ENCODE measurements around the gene HACL1.
"Not testable (repeated sequence)": the region's sequence is repeated elsewhere in the genome, so short reads cannot be mapped to it uniquely, and the experiment has no call there.

HACL1 gene

GRCh38 chr3:15623535-15624440 lies 22.4 kb upstream of the HACL1 start:
- no peak overlapping the region for H3K27ac Mint-ChIP-seq
- peaks cover 41% of the 10 kb centered on the region for H3K9me3 Mint-ChIP-seq
- peaks cover 50% of the 10 kb centered on the region for H3K36me3 Mint-ChIP-seq (ENCODE audit: low read depth)
- no peaks in the 10 kb centered on the region for H3K27me3 Mint-ChIP-seq (ENCODE audit: low read depth)
- no peak for TF ChIP-seq CTCF (IDR thresholded peaks at IDR 0.05; ENCODE audit: unreplicated experiment in 3 of 3)
- H3K4me1 Mint-ChIP-seq: no peaks in the 10 kb centered on the region
- no peak overlapping the region for H3K4me3 Mint-ChIP-seq

DNA sequence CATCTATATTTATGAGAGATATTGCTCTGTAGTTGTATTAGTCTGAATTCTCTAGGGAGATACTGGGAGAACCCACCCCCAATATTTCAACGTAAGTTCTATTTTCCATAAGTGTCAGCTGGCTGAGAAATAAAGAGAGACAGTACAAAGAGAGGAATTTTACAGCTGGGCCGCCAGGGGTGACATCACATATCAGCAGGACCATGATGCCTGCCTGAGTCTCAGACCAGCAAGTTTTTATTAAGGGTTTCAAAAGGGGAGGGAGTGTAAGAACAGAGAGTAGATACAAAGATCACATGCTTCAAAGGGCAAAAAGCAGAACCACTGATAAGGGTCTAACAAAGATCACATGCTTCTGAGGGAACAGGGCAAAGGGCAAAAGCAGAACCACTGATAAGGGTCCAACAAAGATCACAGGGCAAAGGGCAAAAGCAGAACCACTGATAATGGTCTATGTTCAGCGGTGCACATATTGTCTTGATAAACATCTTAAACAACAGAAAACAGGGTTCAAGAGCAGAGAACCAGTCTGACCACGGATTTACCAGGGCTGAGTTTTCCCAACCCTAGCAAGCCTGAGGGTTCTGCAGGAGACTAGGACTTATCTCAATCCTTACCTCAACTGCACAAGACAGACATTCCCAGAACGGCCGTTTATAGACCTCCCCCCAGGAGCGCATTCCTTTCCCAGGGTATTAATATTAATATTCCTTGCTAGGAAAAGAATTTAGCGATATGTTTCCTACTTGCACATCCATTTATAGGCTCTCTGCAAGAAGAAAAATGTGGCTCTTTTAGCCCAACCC lies 18.5 kb upstream of the HACL1 start:
- H3K4me3 Mint-ChIP-seq; H3K27me3 Mint-ChIP-seq (ENCODE audit: low read depth); H3K4me1 Mint-ChIP-seq; H3K27ac Mint-ChIP-seq: not testable (repeated sequence)
- H3K9me3 Mint-ChIP-seq: peaks cover 41% of the 10 kb centered on the region
- H3K36me3 Mint-ChIP-seq (ENCODE audit: low read depth): peaks cover 50% of the 10 kb centered on the region

GRCh38 chr3:15616053-15616452 lies 14.7 kb upstream of the HACL1 start:
- Mint-ChIP-seq H3K4me3 (no peak overlapping the region), H3K27ac (no peak overlapping the region), H3K9me3 (peaks cover 18% of the 10 kb centered on the region), H3K27me3 (ENCODE audit: low read depth) (no peaks in the 10 kb centered on the region), H3K4me1 (no peaks in the 10 kb centered on the region), H3K36me3 (ENCODE audit: low read depth) (peaks cover 23% of the 10 kb centered on the region)
- TF ChIP-seq CTCF (IDR thresholded peaks at IDR 0.05; ENCODE audit: unreplicated experiment in 3 of 3): no peak

DNA sequence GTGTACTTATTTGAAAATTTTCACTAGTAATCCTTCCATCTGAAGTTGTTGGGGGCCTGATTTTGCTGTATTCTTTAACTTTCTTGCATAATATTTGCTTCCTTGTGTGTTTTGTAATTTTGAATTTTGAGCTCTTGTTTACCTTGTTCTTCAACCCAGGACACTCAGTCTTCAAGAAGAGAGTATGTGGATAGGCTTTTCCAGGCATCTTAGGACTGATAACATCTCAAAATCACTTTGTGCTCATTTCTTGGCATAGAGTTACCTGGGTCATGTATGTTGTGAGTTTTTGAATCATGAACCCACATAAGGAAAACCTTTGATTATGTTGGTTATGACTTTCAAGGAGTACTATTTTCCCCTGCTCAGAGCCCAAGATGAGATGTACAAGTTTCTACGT lies 13.6 kb upstream of the HACL1 start:
- peaks cover 10% of the 10 kb centered on the region for H3K9me3 Mint-ChIP-seq
- no peak overlapping the region for H3K27ac Mint-ChIP-seq
- TF ChIP-seq CTCF (IDR thresholded peaks at IDR 0.05; ENCODE audit: unreplicated experiment in 3 of 3): no peak
- no peaks in the 10 kb centered on the region for H3K4me1 Mint-ChIP-seq
- H3K36me3 Mint-ChIP-seq (ENCODE audit: low read depth): peaks cover 12% of the 10 kb centered on the region
- H3K4me3 Mint-ChIP-seq: no peak overlapping the region
- no peaks in the 10 kb centered on the region for H3K27me3 Mint-ChIP-seq (ENCODE audit: low read depth)

- no peak overlapping the region for H3K4me3 Mint-ChIP-seq
- H3K27ac Mint-ChIP-seq: no peak overlapping the region
- H3K27me3 Mint-ChIP-seq (ENCODE audit: low read depth): no peaks in the 10 kb centered on the region
- no peak for TF ChIP-seq CTCF (IDR thresholded peaks at IDR 0.05; ENCODE audit: unreplicated experiment in 3 of 3)
- peaks cover 6% of the 10 kb centered on the region for H3K4me1 Mint-ChIP-seq
- no peaks in the 10 kb centered on the region for H3K9me3 Mint-ChIP-seq
- H3K36me3 Mint-ChIP-seq (ENCODE audit: low read depth): no peaks in the 10 kb centered on the region
These were observed 10.6 kb upstream of the HACL1 start for GRCh38 chr3:15612001-15612400.

DNA sequence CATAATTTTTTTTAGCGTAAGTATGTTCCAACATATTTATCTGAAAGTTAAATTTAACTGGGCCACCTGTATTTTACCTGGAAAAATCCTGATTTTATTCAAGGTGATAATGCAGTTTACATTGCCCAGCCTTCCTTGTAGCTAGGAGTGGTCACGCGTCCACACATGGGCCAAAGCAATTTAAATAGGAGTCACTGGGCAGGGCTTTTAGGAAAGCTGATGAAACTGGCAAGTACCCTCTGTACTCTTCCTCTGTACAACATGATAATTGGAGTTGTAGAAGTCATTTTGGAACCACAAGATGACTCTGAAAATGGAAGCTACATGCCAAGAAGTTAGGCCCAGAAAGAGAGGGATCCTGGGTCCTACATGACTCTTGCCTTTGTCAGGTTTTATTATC lies 9.6 kb upstream of the HACL1 start:
- Mint-ChIP-seq H3K27ac (no peak overlapping the region), H3K4me3 (no peak overlapping the region), H3K36me3 (ENCODE audit: low read depth) (peaks cover 2% of the 10 kb centered on the region), H3K27me3 (ENCODE audit: low read depth) (no peaks in the 10 kb centered on the region), H3K4me1 (peaks cover 11% of the 10 kb centered on the region), H3K9me3 (no peaks in the 10 kb centered on the region)
- no peak for TF ChIP-seq CTCF (IDR thresholded peaks at IDR 0.05; ENCODE audit: unreplicated experiment in 3 of 3)

Measured in nephron (organoid).